GM13977 (cell line): Measurements from ENCODE around the gene TMEM128.
"Not testable (repeated sequence)": the region's sequence is repeated elsewhere in the genome, so short reads cannot be mapped to it uniquely, and the experiment has no call there.

Experiments
- DNase-seq: peaks from one replicate; pipeline ENCODE4 v3.0.0; 2012; ENCODE audit warnings: low spot score
- in situ Hi-C: fragments of 300-500 bp; cut with MboI; formaldehyde crosslinking; loops from one replicate; pipeline ENCODE4 v1.12.0; 2022; ENCODE audit warnings: low sequenced_read_pairs, low pct_unique_long_range_greater_than_20kb, mixed read lengths, inconsistent platforms; ENCODE audit not compliant: unreplicated experiment
- TF ChIP-seq, protein P1 (sequence below): IDR thresholded peaks from 2 replicates; pipeline ENCODE4 v1.5.1; 2012; ENCODE audit warnings: mild to moderate bottlenecking, control low read depth; ENCODE audit not compliant: insufficient read depth; ENCODE audit errors: extremely low read depth, missing control alignments

TMEM128 gene

DNA sequence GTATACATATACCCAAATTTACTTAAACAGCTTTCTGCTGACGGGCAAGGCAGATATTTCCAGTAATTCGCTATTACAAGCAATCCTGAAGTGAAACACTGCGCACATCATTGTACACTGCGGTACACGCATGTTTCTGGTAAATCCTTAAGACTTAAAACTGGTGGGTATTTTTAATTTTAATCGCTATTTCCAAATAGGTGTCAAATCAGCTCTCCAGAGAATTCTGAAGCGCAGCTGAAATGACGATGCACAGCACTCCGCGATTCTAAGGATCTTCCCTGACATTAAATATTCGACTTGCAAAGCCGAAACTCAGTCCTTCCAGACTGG, 361 bp downstream of the TMEM128 start:
- DNase-seq = no peak
- TF ChIP-seq, protein P1, sequence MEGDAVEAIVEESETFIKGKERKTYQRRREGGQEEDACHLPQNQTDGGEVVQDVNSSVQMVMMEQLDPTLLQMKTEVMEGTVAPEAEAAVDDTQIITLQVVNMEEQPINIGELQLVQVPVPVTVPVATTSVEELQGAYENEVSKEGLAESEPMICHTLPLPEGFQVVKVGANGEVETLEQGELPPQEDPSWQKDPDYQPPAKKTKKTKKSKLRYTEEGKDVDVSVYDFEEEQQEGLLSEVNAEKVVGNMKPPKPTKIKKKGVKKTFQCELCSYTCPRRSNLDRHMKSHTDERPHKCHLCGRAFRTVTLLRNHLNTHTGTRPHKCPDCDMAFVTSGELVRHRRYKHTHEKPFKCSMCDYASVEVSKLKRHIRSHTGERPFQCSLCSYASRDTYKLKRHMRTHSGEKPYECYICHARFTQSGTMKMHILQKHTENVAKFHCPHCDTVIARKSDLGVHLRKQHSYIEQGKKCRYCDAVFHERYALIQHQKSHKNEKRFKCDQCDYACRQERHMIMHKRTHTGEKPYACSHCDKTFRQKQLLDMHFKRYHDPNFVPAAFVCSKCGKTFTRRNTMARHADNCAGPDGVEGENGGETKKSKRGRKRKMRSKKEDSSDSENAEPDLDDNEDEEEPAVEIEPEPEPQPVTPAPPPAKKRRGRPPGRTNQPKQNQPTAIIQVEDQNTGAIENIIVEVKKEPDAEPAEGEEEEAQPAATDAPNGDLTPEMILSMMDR = no peak
- in situ Hi-C loops = no loop called here

DNA sequence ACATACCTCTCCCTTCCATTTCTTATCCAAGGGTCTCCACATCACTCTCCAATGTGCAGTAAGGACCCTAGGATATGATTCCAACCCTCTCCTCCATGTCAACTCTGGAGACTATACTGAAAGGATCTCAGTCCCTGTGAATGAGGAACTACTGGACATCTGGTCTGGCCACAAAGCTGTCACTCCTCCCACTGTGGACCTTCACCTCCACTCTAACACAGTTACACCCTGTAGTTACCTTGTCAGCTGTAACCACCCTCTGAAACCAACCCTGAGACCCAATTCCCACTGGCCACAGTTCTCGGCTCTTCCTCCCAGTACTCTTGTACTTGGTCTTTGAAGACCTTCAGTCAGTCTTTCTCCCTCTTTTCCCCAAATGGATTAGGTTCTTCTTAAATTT, 2.9 kb downstream of the TMEM128 start:
- no peak for DNase-seq
- TF ChIP-seq, protein P1 = no peak
- in situ Hi-C loops = no loop called here

- DNase-seq, in situ Hi-C loops: not testable (repeated sequence)
These were observed 8.5 kb downstream of the TMEM128 start for GRCh38 chr4:4239551-4239950.

GRCh38 chr4:4233610-4234009, 14.4 kb downstream of the TMEM128 start:
- TF ChIP-seq, protein P1 = no peak
- DNase-seq = no peak
- in situ Hi-C loops = no loop called here

GRCh38 chr4:4228356-4228668, 19.7 kb downstream of the TMEM128 start:
- in situ Hi-C loops = no loop called here
- DNase-seq = no peak
- TF ChIP-seq, protein P1 = no peak

DNA sequence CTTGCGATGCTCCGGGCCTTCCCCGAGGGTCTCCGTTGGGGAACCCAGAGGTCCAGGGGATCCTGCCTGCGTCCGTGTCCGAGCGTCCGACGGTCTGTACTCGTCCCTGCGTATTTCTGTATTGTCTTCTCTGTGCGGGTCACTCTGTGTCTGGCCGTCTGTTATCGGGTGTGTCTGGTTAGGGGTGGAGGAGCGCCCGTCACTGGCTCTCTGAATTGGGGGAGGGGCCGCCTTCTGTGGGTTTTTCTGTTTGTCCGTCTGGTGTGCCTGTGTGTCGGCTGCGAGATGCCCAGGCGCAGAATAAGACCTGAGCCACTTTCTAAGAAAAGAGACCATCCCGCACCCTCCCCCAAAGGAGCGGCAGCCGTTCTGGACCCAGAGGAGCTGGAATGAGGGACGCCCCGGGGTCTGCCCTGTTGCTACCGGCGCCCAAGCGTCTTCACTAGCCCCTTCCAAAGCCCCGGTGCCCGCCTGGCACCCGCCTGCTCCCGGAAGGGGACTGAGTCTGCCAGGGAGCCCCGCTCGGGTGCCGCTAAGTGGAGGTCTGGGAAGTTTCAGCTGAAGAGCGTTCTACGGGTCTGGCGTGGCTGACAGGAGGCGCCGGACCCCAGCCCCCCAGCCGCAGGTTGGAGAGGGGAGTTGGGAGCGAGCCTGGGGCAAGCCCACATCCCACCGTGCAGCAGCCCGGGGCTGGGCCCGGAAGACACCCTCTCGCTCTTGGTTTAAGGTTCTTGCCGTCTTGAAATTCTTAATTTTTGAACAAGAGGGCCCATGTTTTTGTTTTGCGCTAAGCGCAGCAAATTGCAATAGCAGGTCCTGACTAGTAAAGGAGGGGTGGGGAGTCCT, 20.3 kb downstream of the TMEM128 start:
- in situ Hi-C loops = no loop called here
- DNase-seq = no peak
- TF ChIP-seq, protein P1 = no peak

DNA sequence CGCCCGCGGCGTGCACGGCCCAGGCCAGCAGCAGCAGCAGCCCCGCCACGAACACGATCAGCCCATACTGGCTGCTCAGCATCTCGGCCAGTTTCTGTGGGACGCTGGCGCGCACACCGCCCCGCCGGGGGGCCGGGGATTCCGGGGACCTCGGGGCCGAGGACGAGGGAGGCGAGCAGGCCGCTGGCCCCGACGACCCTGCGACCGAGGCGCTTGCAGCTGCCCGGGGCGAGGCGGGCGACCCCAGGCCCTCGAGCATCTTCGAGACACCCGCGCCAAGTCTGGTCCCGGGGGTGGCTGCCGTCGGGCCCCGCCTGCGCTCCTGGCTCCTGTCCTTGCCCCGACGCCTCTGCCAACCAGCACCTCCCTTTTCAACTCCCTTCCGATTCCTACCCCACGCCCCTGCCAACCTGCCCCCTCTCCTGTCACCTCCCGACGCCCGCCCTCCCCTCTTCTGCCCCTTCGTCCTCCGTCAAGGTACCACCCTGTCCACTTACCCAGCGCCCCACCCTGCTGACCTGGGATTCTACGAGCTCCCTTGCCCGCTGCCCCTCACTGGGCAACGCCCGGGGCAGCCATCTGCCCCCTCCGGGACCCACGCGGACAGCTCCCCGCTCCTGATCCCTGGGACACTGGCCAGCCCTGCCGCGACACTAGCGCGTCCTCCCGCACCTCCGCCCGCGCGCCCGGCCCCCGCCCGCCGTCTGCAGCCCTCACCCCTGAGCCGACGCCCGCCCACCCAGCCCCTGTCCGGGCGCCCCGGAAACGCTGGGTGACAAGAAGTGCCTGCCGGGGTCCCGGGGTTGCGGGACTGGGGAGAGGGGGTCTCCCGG, 21.2 kb downstream of the TMEM128 start, which contains the start of gene OTOP1:
OTOP1 (minus strand) TSS at position 324 of the 833 bp plus-strand sequence; CDS start at position 259, 65 bp downstream.
- TF ChIP-seq, protein P1 = no peak
- in situ Hi-C loops = no loop called here
- no peak for DNase-seq
